ENCODE measurements around the gene NUP210L. TPM values are rescaled to one million over a fixed set of nuclear protein-coding genes. Genes with fewer than 3 reads are reported as not detected.

Gene NUP210L
- total RNA-seq, 1 experiment from 2014 or later, result 0.10 TPM

DNA sequence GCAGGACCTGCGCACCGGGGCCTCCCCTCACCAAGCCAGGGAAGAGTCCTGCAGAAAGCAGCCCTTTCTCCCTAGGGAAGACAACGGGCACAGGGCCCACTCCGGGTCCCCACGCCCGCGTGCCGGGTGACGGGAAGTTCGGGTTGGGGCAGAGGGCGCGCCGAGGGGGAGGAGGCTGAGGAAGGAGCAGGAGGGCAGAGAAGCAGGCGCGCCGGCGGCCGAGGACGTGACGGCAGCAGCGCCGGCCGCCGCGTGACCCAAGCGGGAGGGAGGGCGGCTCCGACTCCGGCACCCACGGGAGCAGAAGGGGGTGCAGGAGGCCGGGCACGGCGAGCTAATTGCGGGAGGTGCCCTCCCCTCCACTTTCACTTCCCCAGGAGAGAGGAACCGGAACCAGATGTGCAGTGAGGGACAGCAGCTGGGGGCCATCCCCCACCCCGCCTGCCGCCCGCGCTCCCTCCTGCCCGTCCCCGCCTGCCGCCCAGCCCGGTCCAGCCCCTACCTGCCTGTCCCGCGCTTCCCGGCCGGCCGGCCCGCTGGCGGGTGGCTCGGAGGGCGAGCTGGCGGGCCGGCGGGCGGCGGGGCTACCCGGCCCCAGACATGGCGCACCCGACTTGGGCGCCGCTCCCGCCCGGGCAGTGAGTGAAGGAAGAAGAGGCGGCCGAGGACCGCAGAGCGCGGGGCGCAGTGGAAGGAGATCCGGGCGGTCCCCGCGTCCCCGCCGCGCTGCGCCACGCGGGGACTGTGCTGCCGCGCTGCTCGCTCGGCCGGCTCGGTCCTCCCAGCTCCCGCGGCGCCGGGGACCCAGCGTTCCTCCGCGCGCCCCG is 208.9 kb downstream of the NUP210L start (continued):
- no peak for TF ChIP-seq ZBTB33 (IDR thresholded peaks at IDR 0.05; ENCODE audit: extremely low read depth, insufficient replicate concordance, low read length)
- no peak for TF ChIP-seq ATF3 (IDR thresholded peaks at IDR 0.05)

GRCh38 chr1:153945131-153945794 is 209.6 kb downstream of the NUP210L start:
- no peak overlapping the region for H2AFZ ChIP-seq (ENCODE audit: low read depth, low read length, poor library complexity, severe bottlenecking)
- RAD21 ChIA-PET (ENCODE audit: low non-redundant PET in 1 of 2, low total read pairs in 2 of 2, uncharacterized antibody in 2 of 2, unreplicated experiment in 2 of 2), result no interaction called here
- no peak for DNase-seq (ENCODE audit: low read depth, low spot score)

More at GRCh38 chr1:153945131-153945794, 209.6 kb downstream of the NUP210L start:
- Histone ChIP-seq H3K9me3 (ENCODE audit: control insufficient read depth in 1 of 2, insufficient read depth in 1 of 2, low read depth in 1 of 2, low read length in 2 of 2) (no peaks in the 10 kb centered on the region), H4K20me1 (ENCODE audit: insufficient read depth) (no peaks in the 10 kb centered on the region), H3K4me3 (replicated peaks in 1 of 2; ENCODE audit: low read depth in 1 of 2, low read length in 2 of 2) (peak overlapping the region; percentile 83 to 91), H3K27ac (ENCODE audit: low read depth, low read length) (peak overlapping the region; percentile 98), H3K4me2 (ENCODE audit: low read length) (peak overlapping the region; percentile 90), H3K9ac (ENCODE audit: low read length) (peak overlapping the region; percentile 95), H3K27me3 (ENCODE audit: insufficient read depth, low read length) (no peaks in the 10 kb centered on the region), H3K4me1 (ENCODE audit: control insufficient read depth in 1 of 2, insufficient read depth in 2 of 2, low read length in 2 of 2) (peaks cover 6 to 18% of the 10 kb centered on the region in 2 experiments; a peak in 3 of 4 replicates), H3K79me2 (ENCODE audit: insufficient read depth, low read length) (peaks cover 24% of the 10 kb centered on the region; the same call in 1 of the 2 replicates), H3K9me2 (ENCODE audit: insufficient read depth) (no peaks in the 10 kb centered on the region), H3K36me3 (ENCODE audit: control insufficient read depth in 1 of 2, insufficient read depth in 2 of 2, low read length in 2 of 2) (peaks cover 9 to 18% of the 10 kb centered on the region in 2 experiments; a peak in 3 of 4 replicates)
- no TSS peak for BruUV-seq (replicated peaks)
- TF ChIP-seq FOSL1 (IDR thresholded peaks at IDR 0.05; ENCODE audit: low read depth) (no peak), JUND (IDR thresholded peaks at IDR 0.05) (no peak), RAD21 (IDR thresholded peaks at IDR 0.05; ENCODE audit: low read depth) (no peak), SIN3A (IDR thresholded peaks at IDR 0.05; ENCODE audit: low read depth) (no peak), SRF (IDR thresholded peaks at IDR 0.05; ENCODE audit: low read depth) (no peak), POLR2A (IDR thresholded peaks at IDR 0.05; ENCODE audit: borderline replicate concordance, extremely low read depth, insufficient read depth, insufficient read length) (no peak), ATF3 (IDR thresholded peaks at IDR 0.05) (no peak), CEBPB (IDR thresholded peaks at IDR 0.05; ENCODE audit: low read depth) (no peak), CTCF (IDR thresholded peaks at IDR 0.05 in 2 of 3, conservative IDR thresholded peaks at IDR 0.05 in 1 of 3; ENCODE audit: borderline replicate concordance in 1 of 3, insufficient read depth in 1 of 3, low read depth in 2 of 3, low read length in 2 of 3) (no peak)
- ATAC-seq, result peak; percentile 37
- ChIA-PET POLR2A (interaction anchor here (1.3 to 2.4 kb wide), 2 partner anchors 12 to 22 kb away, joined by 3 to 8 read pairs; partner anchors contain the start of gene CREB3L4), CTCF (interaction anchor here (1.6 to 1.9 kb wide), 4 partner anchors 16 to 41 kb away, joined by 5 to 9 read pairs (median 8); partner anchors contain the start of genes RAB13 and SLC39A1)
- intact Hi-C loops (cut with micrococcal nuclease), result no loop called here
